G401.6 (cell line): Measurements from ENCODE around the gene PDRG1.
"Not testable (repeated sequence)": the region's sequence is repeated elsewhere in the genome, so short reads cannot be mapped to it uniquely, and the experiment has no call there.

Experiments
- FAIRE-seq: peaks from 2 replicates; lab custom pipeline; 2012; peaks lifted over from hg19 to GRCh38; lab: Jason Lieb, UNC

The PDRG1 gene

DNA sequence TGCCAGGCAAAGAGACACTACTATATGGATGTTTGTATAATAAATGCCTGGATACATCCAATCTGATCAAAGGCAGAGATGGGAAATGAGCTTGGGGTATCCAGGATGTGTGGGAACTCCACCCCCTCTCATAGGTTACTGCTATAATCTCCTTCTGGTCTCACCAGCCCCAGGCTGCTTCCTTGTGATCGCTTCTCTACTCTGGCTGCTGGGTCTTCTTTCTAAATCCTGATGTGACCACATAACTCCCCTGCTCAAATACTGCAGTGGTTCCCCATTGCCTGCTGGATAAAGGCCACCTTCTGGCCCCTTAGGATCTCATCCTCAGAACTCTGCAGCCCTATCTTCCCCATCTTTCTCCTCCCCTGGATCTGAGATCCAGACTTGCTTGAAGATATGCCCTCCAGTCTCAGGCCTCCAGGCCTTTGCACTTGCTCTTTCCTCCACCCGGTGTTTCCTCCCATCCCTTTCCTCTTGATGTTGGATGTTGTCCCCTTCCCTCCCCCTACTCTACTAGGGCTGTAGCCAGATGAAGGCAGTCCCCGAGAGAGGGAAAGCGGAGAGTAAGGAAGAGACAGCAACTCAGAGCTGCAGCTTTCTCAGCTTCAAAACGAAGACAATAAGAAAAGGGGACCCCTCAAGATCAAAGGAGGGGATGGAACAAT is 15.3 kb upstream of the PDRG1 start:
- FAIRE-seq = no peak

DNA sequence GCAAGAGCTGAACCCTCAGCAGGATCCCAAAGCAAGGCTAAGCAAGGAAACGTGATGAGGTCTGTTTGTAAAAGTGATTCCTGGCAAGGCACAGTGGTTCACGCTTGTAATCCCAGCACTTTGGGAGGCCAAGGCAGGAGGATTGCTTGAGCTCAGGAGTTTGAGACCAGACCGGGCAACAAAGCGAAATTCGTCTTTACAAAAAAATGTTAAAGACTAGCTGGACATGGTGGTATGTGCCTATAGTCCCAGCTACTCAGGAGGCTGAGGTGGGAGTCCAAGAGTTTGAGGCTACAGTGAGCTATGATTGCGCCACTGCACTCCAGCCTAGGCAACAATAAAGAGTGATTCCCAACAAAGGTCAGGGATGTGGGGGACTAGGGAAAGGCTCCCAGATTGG is 12.0 kb upstream of the PDRG1 start:
- FAIRE-seq = no peak

DNA sequence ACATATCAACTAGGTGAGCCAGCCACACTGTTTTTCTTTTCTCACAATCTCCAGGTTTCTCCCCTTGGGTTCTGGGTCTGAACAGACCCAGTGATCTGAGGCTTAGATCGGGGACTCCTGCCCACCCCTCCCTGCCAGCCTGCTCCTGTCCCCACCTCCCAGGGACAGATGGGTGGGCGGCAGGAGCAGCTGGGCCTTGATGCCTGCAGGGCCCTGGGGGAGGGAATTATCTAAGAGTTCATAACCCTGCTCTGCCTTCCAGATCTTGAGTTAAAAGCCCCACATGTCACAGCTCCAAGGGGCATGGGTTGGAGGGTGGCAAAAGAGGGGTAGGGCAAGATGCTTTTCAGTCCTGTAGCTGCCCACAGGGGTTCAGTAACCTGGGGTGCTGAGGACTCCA is 10.9 kb upstream of the PDRG1 start:
- no peak for FAIRE-seq

DNA sequence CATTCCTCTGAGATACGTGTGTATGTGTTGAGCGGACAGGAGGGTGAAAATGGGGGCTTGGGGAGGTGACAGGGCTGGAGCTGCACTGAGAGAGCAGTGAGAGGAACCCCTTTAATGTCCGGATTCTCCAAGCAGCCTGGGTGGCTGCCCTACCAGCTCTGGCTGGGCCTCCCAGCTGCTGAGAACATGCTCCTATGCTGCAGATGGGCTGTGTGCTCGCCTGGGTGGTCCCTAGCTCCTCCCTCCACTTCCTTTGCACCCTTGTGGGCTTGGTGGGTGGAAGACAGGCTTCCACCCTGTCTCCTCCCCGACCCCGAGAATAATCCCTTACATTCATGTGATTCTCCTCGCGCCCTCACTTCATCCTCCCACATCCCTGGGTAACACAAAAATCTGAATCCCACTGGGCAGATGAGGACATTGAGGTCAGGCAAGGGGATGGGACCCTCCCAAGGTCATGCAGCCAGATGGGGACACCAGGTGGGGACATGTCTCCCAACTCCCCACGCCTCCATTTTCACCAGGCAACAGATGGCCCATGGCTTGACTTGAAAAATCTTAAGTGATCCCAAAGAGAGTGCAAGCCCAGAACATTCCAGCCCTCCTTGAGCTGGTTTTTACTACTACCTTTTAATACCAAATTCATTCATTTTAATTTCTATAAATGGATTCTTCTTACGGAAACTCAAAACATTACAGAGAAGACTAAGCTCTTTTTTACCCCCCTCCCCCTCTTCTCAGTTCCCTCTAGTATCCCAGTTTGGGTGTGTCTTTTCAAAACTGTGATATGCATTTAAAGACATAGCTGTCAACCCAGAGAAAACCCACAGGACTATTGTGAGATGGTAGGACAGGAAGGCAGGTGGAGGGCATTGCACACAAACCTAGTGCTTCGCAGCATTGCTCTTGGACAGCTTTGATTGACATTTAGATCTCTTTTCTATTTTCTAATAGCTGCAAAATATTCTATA is 5.0 kb upstream of the PDRG1 start:
- FAIRE-seq = no peak

DNA sequence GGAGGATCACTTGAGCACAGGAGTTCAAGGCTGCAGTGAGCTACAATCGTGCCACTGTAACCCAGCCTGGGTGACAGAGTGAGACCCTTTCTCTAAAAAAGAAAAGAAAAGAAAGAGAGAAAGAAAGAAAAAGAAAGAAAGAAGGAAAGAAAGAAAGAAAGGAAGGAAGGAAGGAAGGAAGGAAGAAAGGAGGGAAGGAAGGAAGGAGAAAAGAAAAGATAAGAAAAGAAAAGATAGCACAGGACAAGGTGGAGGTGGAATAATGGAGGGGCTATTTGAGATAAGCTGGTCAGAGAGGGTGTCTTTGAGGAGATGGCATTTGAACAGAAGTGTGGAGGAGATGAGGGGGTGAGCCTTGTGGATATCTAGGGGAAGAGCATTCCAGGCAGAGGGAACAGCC is 2.7 kb upstream of the PDRG1 start:
- no peak for FAIRE-seq

DNA sequence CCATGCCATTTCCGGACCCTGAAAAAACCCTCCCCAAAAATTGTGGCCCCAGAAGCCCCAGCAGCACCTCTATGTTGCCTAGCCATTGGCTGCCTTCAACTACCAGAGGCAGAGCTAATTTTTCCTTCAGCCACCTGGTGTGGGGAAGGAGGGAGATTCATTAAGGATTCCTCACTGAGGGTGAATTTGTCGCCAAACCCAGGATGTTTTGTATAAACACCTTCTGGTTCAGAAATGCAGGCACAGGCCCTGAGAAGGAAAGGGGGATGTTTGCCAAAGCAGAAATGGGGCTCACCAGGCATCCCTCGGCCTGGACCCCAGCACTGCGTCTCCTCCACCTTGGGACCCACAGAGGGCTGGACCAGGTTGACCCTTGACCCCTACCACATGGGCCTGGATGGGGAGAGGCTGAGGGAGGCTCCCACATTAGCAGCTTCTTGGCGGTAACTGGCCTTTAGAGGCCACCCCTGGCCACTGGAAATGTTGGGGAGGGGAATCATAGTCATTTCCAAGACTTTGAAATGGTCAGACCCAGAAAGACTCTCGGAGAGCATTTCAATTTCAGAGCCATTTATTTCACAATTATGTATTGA is 1.8 kb upstream of the PDRG1 start:
- no peak for FAIRE-seq

DNA sequence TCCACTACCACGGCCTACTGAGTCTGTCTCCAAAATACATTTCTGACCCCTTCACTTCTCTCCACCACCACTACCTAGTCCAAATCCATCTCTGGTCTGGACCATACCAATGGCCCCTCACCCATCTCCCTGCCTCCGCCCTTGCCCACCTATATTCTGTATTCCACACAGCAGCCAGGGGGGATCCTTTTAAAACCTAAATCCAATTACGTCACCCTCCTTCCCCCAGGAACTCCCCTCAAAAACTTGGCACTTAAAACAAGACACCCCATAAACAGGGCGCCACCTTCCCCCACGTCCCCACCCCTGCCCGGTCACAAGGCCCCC is 680 bp downstream of the PDRG1 start:
- FAIRE-seq = no peak

DNA sequence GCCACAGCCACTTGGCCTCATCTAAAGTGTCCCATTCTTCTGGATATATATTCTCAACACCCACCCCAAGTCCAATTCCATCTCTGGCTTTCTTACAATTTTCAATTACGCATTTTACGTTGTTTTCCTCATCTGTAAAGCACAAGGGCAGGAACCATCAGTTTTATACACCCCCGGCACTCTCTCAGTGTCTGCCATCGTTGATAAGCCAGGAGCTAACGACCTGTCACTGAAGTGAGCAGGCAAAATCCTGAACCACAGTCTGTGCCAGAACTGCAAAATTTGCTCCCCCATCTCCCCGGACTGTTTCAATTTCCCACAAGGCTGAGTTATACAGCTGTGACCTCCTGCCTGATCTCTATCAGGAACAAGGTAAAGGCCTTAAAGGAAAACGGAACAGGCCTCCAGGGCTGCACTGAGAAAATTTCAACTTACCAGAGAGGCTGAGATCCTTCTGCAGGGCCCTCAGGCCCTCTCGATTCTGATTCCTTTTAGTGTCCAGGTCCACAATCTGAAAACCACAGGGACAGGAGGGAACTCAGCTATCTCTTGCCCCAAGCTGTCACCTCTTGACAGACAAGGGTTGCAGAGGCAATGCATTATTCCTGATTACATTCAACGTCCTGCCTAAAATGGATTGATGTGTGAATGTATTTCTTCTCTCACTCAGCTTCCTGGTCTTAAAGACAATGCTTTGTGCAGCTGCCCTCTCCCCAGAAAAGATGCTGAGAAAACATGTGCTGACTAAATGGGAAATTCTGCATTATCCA is 1.8 kb downstream of the PDRG1 start:
- no peak for FAIRE-seq

DNA sequence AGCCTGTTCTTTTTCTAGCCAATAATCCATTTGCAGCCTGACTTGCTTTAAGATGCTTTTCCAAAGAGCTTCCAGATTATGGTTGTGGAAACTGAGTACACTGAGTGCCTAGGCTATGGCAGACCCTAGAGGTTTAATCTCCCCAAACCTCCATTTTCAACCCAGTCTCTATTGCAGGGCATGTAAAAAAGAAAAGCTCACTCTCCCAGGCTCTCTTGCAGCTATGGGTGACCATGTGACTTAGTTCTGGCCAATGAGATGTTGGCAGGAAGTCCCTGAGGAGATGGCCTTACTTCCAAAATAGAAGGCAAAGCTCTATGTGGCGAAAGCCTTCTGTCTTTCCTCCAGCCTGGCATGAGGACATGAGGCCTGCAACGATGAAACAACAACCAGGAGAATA is 3.8 kb downstream of the PDRG1 start:
- FAIRE-seq = no peak

DNA sequence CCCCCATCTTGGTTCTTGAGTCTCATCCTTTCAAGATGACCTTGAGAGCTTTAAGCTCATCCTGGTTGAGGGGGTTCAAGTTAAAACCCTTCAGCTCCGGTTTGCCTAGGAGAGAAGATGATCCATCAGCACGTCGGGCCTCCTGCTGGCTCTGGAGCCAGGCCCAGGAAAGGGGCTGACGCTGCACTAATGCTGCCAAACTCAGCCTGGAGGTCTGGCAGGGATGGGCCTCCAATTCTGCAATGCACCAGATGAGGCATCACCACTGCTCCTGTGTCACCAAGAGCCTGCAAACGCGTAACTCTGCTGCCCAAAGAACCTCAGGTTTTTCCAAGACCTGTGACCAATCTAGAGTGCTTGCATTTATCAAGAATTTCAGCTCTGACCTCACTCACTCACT is 6.1 kb downstream of the PDRG1 start:
- FAIRE-seq = no peak

DNA sequence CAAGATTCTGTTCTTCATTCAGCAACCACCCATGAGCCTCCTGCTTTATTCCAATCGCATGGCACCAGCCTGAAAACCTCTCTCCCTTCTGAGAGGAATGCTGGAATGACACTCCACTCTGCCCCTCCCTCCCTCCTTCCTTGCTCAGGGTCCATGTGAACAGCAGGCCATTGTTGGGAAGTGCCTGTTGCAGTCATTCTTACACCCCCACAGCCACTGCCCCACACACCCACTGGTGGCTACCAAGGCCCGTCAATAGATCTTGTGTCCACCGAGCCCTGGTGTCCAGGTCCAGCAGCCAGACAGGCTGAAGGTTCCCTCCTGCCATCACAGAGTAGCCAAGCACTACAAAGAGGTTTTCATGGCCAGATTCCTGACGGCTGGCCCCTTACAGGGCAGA is 6.5 kb downstream of the PDRG1 start:
- no peak for FAIRE-seq

DNA sequence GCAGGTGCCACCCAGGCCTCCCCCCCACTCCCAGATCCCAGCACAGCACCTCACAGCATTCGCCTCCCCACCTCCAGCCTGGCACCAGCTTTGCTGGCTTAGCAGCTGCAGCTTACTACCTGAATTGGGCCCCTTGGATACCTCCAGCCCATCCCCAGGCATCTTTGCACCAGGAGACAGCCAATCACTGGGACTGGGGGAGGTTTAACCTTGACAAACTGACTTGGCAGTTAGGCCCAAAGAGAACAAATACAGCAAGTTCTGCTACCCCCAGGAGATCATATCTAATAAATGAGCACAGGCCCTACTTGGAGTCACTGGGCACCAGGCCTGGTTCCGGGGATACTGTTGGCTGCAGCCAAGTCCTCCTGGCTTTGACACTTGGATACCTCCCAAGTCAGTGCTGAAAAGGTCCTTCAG is 8.8 kb downstream of the PDRG1 start:
- no peak for FAIRE-seq

DNA sequence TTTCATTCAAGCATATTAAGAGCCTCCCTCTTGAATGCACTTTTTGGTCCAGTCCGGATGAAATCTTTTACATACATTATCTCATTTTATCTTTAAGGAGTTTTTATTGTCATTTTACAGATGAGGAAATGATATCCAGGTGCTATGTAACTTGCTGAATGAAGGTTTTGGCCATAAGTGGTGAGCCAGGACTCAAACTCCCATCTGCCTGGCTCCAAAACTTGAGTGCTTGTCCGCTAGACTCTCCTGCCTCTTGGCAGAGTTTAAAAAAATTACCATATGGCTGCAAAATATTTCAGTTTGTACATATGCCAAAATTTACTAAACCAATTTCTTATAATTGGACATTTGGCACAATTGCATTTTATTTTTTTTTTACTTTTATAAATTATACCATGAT is 12.2 kb downstream of the PDRG1 start:
- FAIRE-seq = no peak

DNA sequence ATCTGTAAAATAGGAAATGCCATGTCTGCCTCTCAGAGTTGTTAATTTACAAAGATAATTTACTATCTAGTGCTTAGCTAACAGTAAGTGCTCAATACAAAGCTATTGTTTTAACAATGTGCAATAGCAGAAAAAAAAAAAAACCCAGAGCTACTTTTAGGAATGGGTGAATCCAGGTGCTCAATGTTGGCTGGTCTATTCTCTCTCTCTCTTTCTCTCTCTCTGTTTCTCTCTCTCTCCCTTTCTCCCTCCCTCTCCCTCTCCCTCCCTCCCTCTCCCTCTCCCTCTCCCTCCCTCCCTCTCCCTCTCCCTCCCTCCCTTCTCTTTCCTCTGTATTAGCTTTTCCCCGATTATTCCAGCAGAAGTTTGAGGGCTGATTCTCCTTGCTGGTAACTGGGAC is 14.0 kb downstream of the PDRG1 start:
- FAIRE-seq = no peak

DNA sequence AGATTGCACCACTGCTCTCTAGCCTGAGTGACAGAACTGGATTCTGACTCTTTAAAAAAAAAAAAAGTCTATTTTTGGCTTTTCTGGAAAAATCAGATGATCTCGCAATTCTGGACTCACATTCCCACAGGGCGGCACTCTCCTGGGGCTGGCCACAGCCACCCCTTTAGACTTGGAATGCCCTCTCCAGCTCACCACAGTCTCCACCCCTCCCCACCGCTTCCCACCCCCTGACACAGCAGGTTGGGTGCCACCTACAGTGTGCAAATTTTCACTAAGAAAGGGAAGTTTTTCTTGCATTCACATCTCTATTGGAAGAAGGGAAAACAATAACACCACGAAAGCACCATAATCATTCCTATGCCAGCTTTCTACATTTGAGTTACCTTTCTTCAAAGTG is 15.4 kb downstream of the PDRG1 start:
- FAIRE-seq = no peak

DNA sequence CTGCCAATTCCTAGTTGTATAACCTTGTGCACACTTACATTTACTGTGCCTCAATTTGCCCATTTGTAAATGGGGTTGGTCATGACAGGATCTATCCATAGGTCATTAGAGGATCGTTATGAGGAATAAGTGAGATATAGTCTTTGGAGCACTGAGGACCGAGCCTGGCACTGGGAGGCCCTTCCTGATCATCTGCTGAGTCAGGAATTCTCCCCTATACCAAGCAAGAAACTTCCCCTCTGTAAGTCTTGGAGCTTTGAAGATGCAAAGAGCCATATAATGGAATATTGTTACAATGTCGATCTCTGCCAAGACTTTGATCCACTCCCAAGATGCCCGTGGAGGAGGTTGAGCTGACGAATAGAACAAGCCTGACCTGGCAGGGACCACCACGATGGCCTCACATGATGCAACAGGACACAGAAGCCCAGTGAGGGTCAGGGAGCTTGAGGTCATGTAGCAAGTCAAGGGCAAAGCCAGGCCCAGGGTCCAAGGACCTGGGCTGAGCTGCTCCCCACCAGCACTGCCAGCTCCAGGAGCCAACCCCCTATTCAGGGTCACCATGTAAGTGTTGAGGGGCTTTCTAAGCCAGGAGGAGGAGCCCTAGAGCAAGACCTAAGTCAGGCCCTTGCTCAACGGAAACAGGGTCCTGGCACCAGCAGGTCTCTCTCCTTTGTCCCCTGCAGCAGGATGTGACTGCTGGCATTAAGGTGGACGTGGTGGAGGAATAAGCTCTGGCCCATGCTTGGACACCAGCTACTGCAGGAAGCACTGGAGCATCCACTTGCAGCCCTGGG is 16.7 kb downstream of the PDRG1 start:
- no peak for FAIRE-seq

DNA sequence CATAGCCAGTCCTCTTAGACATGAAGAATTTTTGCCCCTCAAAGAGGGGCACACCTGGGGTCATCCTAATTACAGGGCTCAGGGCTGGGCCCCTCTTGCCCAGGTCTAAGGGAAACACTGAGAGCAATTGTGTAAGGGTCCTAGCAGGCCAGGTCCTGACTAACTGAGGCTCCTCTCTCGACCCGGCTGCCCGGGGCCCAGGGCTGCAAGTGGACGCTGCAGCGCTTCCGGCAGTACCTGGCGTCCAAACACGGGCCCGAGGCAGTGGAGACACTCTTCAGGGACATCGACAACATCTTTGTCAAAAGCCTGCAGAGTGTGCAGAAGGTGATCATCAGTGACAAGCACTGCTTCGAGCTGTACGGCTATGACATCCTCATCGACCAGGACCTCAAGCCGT is 17.4 kb downstream of the PDRG1 start:
- FAIRE-seq = no peak

DNA sequence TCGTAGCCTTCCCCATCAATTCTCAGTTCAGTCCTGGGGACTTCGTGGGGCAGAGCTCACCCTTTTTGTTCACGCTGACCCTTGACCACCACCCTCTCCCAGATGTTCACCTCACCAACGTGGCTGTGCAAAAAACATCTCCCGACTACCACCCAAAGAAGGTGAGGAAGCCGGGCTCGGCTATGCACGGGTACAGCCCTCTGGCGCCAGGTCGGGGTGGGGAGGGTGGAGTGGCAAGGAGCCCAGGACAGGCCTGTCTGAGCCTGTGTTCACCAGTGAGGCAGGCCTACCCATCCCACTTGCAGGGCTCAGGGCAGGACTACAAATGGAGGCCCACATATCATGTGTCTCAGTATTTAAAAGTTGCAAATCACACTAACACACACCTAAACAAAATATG is 18.1 kb downstream of the PDRG1 start:
- FAIRE-seq = no peak

DNA sequence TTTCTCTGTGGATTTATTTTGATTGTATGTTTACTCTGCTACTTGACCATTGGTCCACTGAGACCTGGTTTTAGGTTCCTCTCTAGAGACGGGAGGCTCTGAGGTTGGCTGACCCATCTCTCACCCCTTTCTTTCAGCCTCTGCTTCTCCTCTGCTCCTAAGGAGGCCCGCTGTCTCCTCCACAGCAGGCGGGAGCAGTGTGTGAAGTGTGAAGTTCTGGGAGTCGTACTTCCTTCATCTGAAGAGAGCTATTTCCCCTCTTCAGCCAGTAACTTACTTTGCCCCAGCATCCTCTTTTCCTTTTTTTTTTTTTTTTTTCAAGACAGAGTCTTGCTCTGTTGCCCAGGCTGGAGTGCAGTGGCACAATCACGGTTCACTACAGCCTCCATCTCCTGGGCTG is 21.1 kb downstream of the PDRG1 start:
- no peak for FAIRE-seq

DNA sequence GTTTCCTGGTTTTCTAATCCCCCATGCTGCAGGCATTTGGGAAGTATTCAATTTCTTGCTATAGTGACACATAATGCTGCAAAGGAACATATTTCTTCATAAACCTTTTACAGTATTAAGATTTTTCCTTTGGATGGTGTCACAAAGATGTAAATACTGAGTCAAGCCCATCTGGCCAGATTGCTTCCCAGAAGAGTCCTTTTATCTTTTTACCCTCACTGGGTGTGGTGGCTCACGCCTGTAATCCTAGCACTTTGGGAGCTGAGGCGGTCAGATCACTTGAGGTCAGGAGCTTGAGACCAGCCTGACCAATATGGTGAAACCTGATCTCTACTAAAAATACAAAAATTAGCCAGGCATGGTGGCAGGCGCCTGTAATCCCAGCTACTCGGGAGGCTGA is 22.2 kb downstream of the PDRG1 start:
- FAIRE-seq = not testable (repeated sequence)

DNA sequence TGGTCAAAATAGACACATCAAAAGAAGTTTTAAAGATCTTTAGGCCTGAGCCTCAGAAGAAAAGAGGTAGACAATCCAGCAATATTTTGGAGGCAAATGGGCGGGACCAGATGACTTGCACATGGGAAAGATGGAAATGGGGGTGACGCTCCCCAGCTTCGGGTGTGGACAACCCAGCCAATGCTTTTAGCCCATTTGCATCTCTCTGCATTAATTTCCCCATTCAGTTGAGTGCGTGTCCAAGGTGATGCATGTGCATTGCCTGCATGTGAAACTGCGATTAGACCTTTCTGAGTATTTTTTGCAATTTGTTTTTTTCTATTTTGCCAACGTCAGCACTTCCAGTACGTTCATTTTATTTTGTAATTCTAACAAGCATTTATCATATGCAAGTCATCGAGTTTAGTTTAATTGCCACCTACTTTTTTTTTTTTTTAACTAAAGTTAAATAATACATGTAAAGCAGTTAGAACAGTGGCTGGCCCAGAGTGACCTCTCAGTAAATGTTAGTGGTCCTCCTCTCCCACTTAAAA is 24.2 kb downstream of the PDRG1 start:
- FAIRE-seq = no peak

DNA sequence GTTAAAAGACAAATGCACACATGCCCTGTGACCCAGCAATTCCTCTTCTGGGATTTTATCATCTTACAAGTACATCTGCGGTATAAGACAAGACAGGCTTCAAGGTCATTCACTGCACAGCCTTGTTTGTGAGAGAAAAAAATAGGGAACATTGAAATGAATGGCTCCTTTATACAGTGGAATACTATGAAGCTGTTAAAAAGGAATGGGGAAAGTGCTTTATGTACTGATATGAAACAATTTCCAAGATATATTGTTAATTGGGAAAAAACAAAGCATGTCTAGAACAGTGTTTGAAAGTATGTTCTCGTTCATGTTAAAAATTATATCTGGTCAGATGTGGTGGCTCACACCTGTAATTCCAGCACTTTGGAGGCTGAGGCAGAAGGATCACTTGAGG is 25.4 kb downstream of the PDRG1 start:
- no peak for FAIRE-seq
